Peyer's patch (tissue), 4 donors: Measurements from ENCODE around the gene PDE8B. TPM values are rescaled to one million over a fixed set of nuclear protein-coding genes. Genes with fewer than 3 reads are reported as not detected.

ENCODE experiments used
- DNase-seq, 3 donors: peaks; one replicate each; pipeline ENCODE4 v3.0.0-alpha.2; 2017 to 2019
- H3K27ac ChIP-seq, 4 donors: fragments of 200-600 bp; sonication (generic); one replicate each; pipeline ENCODE4 v1.5.1; 2016 to 2019
- H3K27me3 ChIP-seq, 2 donors: fragments of 200-600 bp; sonication (generic); one replicate each; pipeline ENCODE4 v1.5.1; 2019
- H3K36me3 ChIP-seq, 3 donors: fragments of 200-600 bp; sonication (generic); one replicate each; pipeline ENCODE4 v1.5.1; 2016 to 2019
- H3K4me1 ChIP-seq, 4 donors: fragments of 200-600 bp; sonication (generic); one replicate each; pipeline ENCODE4 v1.5.1; 2016 to 2019
- H3K4me3 ChIP-seq, 4 donors: fragments of 200-600 bp; sonication (generic); 1 replicate in 3 of 4; 2 replicates in 1 of 4; pipeline ENCODE4 v1.5.1; 2016 to 2019; ENCODE audit warnings: mild to moderate bottlenecking in 1 of 4
- H3K9me3 ChIP-seq, 4 donors: fragments of 200-600 bp; sonication (generic); one replicate each; pipeline ENCODE4 v1.5.1; 2016 to 2019; ENCODE audit warnings: mild to moderate bottlenecking in 1 of 4
- POLR2A ChIP-seq, 2 donors: fragments of 450-650 bp; IDR thresholded peaks; one replicate each; pipeline ENCODE4 v1.5.1; 2017; ENCODE audit warnings: antibody characterized with exemption in 2 of 2, mild to moderate bottlenecking in 2 of 2, moderate library complexity in 2 of 2
- total RNA-seq, 4 donors: library from RNA; depleted of rRNA; stranded (reverse); fragments of >200 nt; gene quantifications; one replicate each; pipeline ENCODE4 v1.1.0, GENCODE V29; 2016
- TF ChIP-seq, protein P1 (sequence below), 6 experiments: fragments of 450-650 bp in 4 of 6; fragments of 200-600 bp in 2 of 6; sonication (generic) in 1 of 6; IDR thresholded peaks; one replicate each; pipeline ENCODE4 v1.5.1; 2017 to 2019; ENCODE audit warnings: antibody characterized with exemption in 6 of 6, mild to moderate bottlenecking in 3 of 6, moderate library complexity in 1 of 6

PDE8B gene
- total RNA-seq, 4 donors from 2014 or later, result 0.94 to 3.1 (median 1.9) TPM

- Histone ChIP-seq H3K27me3 (no peaks in the 10 kb centered on the region), H3K36me3 (no peaks in the 10 kb centered on the region), H3K4me3 (no peak overlapping the region), H3K9me3 (no peaks in the 10 kb centered on the region), H3K27ac (no peak overlapping the region), H3K4me1 (no peaks in the 10 kb centered on the region)
- no peak for DNase-seq
- no peak for TF ChIP-seq POLR2A (IDR thresholded peaks at IDR 0.05)
- TF ChIP-seq, protein P1, sequence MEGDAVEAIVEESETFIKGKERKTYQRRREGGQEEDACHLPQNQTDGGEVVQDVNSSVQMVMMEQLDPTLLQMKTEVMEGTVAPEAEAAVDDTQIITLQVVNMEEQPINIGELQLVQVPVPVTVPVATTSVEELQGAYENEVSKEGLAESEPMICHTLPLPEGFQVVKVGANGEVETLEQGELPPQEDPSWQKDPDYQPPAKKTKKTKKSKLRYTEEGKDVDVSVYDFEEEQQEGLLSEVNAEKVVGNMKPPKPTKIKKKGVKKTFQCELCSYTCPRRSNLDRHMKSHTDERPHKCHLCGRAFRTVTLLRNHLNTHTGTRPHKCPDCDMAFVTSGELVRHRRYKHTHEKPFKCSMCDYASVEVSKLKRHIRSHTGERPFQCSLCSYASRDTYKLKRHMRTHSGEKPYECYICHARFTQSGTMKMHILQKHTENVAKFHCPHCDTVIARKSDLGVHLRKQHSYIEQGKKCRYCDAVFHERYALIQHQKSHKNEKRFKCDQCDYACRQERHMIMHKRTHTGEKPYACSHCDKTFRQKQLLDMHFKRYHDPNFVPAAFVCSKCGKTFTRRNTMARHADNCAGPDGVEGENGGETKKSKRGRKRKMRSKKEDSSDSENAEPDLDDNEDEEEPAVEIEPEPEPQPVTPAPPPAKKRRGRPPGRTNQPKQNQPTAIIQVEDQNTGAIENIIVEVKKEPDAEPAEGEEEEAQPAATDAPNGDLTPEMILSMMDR (IDR thresholded peaks at IDR 0.05), result no peak
Observed at GRCh38 chr5:77359231-77359630, 148.8 kb downstream of the PDE8B start.

DNA sequence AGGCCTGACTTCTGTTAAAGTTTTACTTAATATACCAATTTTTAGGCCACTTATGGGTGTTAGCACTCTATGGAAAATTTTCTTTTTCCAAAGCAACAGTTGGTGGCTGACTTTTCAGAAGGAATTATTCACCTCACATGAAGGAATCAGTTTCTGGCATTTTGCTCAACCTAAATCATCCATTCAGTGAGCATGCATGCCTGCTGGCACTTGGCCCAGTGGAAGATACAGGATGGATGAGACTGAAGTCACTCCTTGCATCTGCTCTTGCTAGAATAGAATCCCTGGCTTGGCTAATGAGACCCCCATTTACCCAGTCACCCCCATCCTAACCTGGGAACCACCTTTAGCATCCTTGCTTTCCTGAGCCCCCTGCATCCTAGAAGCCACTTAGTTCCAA is 149.9 kb downstream of the PDE8B start:
- no peaks in the 10 kb centered on the region for H3K9me3 ChIP-seq
- no peak for DNase-seq
- no peak for TF ChIP-seq POLR2A (IDR thresholded peaks at IDR 0.05)
- TF ChIP-seq, protein P1 (IDR thresholded peaks at IDR 0.05), result no peak

DNA sequence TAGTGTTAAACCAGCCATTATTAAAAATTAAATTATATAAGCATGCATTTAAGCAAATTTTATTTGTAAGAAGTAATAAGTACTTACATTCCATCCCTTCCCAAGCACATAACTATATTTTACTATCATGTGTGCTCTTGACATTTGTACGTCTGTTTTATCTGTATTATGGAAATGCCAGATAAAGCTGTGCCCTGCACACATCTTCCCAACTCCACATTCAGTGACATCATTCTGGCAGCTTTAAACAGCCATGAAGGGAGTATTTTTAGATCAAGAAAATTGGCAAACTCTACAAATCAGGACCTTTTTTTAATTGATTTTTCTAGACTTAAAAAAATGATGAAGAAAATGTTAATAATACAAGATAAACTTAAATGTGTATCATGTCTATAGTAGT is 150.5 kb downstream of the PDE8B start:
- H3K36me3 ChIP-seq, result no peaks in the 10 kb centered on the region
- no peaks in the 10 kb centered on the region for H3K27me3 ChIP-seq
- TF ChIP-seq, protein P1 (IDR thresholded peaks at IDR 0.05), result no peak
- no peak for TF ChIP-seq POLR2A (IDR thresholded peaks at IDR 0.05)
- no peak overlapping the region for H3K27ac ChIP-seq
- no peaks in the 10 kb centered on the region for H3K4me1 ChIP-seq
- H3K4me3 ChIP-seq, result no peak overlapping the region
- no peak for DNase-seq
- no peaks in the 10 kb centered on the region for H3K9me3 ChIP-seq

More for the DNA sequence above, 149.9 kb downstream of the PDE8B start:
- Histone ChIP-seq H3K36me3 (no peaks in the 10 kb centered on the region), H3K4me3 (no peak overlapping the region), H3K27ac (no peak overlapping the region), H3K27me3 (no peaks in the 10 kb centered on the region), H3K4me1 (no peaks in the 10 kb centered on the region)

GRCh38 chr5:77366717-77367500 is 156.4 kb downstream of the PDE8B start:
- TF ChIP-seq, protein P1 (IDR thresholded peaks at IDR 0.05), result no peak
- TF ChIP-seq POLR2A (IDR thresholded peaks at IDR 0.05), result no peak
- Histone ChIP-seq H3K27me3 (no peaks in the 10 kb centered on the region), H3K9me3 (no peaks in the 10 kb centered on the region), H3K36me3 (no peaks in the 10 kb centered on the region), H3K27ac (no peak overlapping the region), H3K4me3 (no peak overlapping the region), H3K4me1 (no peaks in the 10 kb centered on the region)
- DNase-seq, result no peak

DNA sequence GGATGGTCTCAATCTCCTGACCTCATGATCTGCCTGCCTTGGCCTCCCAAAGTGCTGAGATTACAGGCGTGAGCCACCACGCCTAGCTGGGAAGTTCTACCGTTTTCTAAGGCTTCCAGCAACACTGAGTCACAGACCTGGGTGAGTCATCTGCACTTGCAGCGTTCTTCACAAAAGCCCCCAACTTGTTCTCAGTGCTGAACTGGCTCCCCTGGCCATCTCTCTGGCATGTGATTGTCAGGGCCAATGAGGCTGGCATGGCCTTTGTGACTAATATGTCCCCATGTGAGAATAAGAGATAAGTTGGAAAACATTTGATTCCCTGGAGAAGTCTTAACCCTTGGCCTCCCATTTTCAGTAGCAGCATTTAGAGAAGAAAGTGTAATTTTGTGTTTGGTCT is 157.3 kb downstream of the PDE8B start:
- DNase-seq, result no peak
- Histone ChIP-seq H3K4me1 (no peaks in the 10 kb centered on the region), H3K4me3 (no peak overlapping the region), H3K36me3 (no peaks in the 10 kb centered on the region), H3K27ac (no peak overlapping the region), H3K9me3 (no peaks in the 10 kb centered on the region), H3K27me3 (no peaks in the 10 kb centered on the region)
- TF ChIP-seq POLR2A (IDR thresholded peaks at IDR 0.05), result no peak
- TF ChIP-seq, protein P1 (IDR thresholded peaks at IDR 0.05), result no peak
